Measurements from ENCODE around the gene EDN2. TPM values are rescaled to one million over a fixed set of nuclear protein-coding genes. Genes with fewer than 3 reads are reported as not detected.

EDN2 gene
- total and polyA plus RNA-seq, 2 of the 8 experiments (the other 6 are each of a cell fraction or from before 2014, with no cell fraction given), result 0.32 to 0.39 TPM

- TF ChIP-seq YY1 (IDR thresholded peaks at IDR 0.05; ENCODE audit: low read depth, low read length), result no peak
Observed at GRCh38 chr1:41518471-41518870, 34.0 kb upstream of the EDN2 start (continued).
